ENCODE measurements around the gene RRM1. TPM values are rescaled to one million over a fixed set of nuclear protein-coding genes. Genes with fewer than 3 reads are reported as not detected.

Gene RRM1
- total and polyA plus RNA-seq, 9 of the 15 experiments (the other 6 are each of a cell fraction or from before 2014, with no cell fraction given): 113 to 270 (median 163) TPM

GRCh38 chr11:4146070-4146771 is 51.6 kb downstream of the RRM1 start (continued):
- TF ChIP-seq UBTF (IDR thresholded peaks at IDR 0.05; ENCODE audit: borderline replicate concordance in 1 of 2, low read depth in 2 of 2, low read length in 2 of 2): peak in 1 of 2 experiments; percentile 12; a peak in 1 of 4 replicates
- peak in 1 of 2 experiments; percentile 68 for TF ChIP-seq NCOA2 (IDR thresholded peaks at IDR 0.05; ENCODE audit: partially characterized antibody in 2 of 2)
- TF ChIP-seq DPF2 (IDR thresholded peaks at IDR 0.05): peak; percentile 45; the same call in 1 of the 2 replicates
- TF ChIP-seq PRDM10 (IDR thresholded peaks at IDR 0.05; ENCODE audit: partially characterized antibody): peak; percentile 12
- TF ChIP-seq ZEB2 (IDR thresholded peaks at IDR 0.05): 0 out of 2 replicates have a peak, but pooled peaks have one; percentile 11
- TF ChIP-seq ETV1 (tag; conservative IDR thresholded peaks at IDR 0.05; ENCODE audit: low read depth): peak; percentile 60
- TF ChIP-seq L3MBTL2 (IDR thresholded peaks at IDR 0.05): peak; percentile 49; the same call in 1 of the 2 replicates
- no peak for TF ChIP-seq ZNF395 (CRISPR knock-in tag; IDR thresholded peaks at IDR 0.05)
- TF ChIP-seq REST (IDR thresholded peaks at IDR 0.05; ENCODE audit: borderline replicate concordance): peak; percentile 54
- TF ChIP-seq REST (CRISPR knock-in tag; IDR thresholded peaks at IDR 0.05; ENCODE audit: low read depth): no peak
- no peak for TF ChIP-seq ATF1 (CRISPR knock-in tag; IDR thresholded peaks at IDR 0.05)
- peak; percentile 40 for TF ChIP-seq ATF1 (tag; IDR thresholded peaks at IDR 0.05)
